GM23338 (cell line): ENCODE measurements around the gene STK11IP. TPM values are rescaled to one million over a fixed set of nuclear protein-coding genes. Genes with fewer than 3 reads are reported as not detected.

Source experiments
- ATAC-seq: fragments of 200-7000 bp; cut with Tn5 transposase; 3 replicates; pipeline ENCODE4 v1.9.1; 2020
- DNase-seq: peaks from one replicate; pipeline ENCODE4 v3.0.0-alpha.2; 2015; ENCODE audit warnings: low spot score
- H2AFZ ChIP-seq: fragments of 200-600 bp; sonication (generic); 2 replicates; pipeline ENCODE4 v1.8.0; 2016; ENCODE audit warnings: antibody characterized with exemption, mild to moderate bottlenecking, moderate library complexity
- H3F3A ChIP-seq: fragments of 200-600 bp; sonication (generic); replicated peaks from 2 replicates; pipeline ENCODE4 v1.8.0; 2017; ENCODE audit warnings: antibody characterized with exemption, mixed run types, low read depth
- H3K27ac ChIP-seq: fragments of 200-600 bp; sonication (generic); 2 replicates; pipeline ENCODE4 v1.6.1; 2016; ENCODE audit warnings: low read depth
- H3K27me3 ChIP-seq: fragments of 200-600 bp; sonication (generic); 2 replicates; pipeline ENCODE4 v1.8.0; 2016; ENCODE audit warnings: mild to moderate bottlenecking, mixed run types, moderate library complexity; ENCODE audit not compliant: insufficient read depth
- H3K36me3 ChIP-seq: fragments of 200-600 bp; sonication (generic); 2 replicates; pipeline ENCODE4 v1.8.0; 2016; ENCODE audit warnings: mild to moderate bottlenecking; ENCODE audit not compliant: insufficient read depth
- H3K4me1 ChIP-seq: fragments of 200-600 bp; sonication (generic); 2 replicates; pipeline ENCODE4 v1.8.0; 2016; ENCODE audit warnings: mild to moderate bottlenecking, moderate library complexity; ENCODE audit not compliant: insufficient read depth
- H3K4me2 ChIP-seq: fragments of 200-600 bp; sonication (generic); 2 replicates; pipeline ENCODE4 v1.7.1; 2017; ENCODE audit warnings: mixed run types
- H3K4me3 ChIP-seq: fragments of 200-600 bp; sonication (generic); 2 replicates; pipeline ENCODE4 v1.6.1; 2016; ENCODE audit warnings: mixed run types
- H3K79me2 ChIP-seq: fragments of 200-600 bp; sonication (generic); replicated peaks from 2 replicates; pipeline ENCODE4 v1.8.0; 2017; ENCODE audit warnings: mild to moderate bottlenecking; ENCODE audit not compliant: insufficient read depth
- H3K9me2 ChIP-seq: fragments of 200-600 bp; sonication (generic); 2 replicates; pipeline ENCODE4 v1.8.0; 2017; ENCODE audit not compliant: insufficient read depth
- H4K20me1 ChIP-seq: fragments of 200-600 bp; sonication (generic); replicated peaks from 2 replicates; pipeline ENCODE4 v1.8.0; 2017; ENCODE audit warnings: mild to moderate bottlenecking; ENCODE audit not compliant: insufficient read depth
- H3K27ac Mint-ChIP-seq: 2 replicates; pipeline ENCODE4 v1.8.0; 2020; ENCODE audit warnings: inconsistent platforms, mild to moderate bottlenecking, moderate library complexity, mixed read lengths
- H3K27me3 Mint-ChIP-seq: 3 replicates; pipeline ENCODE4 v1.8.0; 2022; ENCODE audit warnings: low read depth, mild to moderate bottlenecking, moderate library complexity, mixed read lengths, inconsistent platforms; ENCODE audit not compliant: insufficient read depth, poor library complexity
- H3K36me3 Mint-ChIP-seq: 3 replicates; pipeline ENCODE4 v1.8.0; 2021; ENCODE audit warnings: low read depth, mild to moderate bottlenecking, inconsistent platforms, moderate library complexity, mixed read lengths
- H3K4me1 Mint-ChIP-seq: 3 replicates; pipeline ENCODE4 v1.8.0; 2020; ENCODE audit warnings: mild to moderate bottlenecking, inconsistent platforms, mixed read lengths
- H3K4me3 Mint-ChIP-seq: 3 replicates; pipeline ENCODE4 v1.8.0; 2021; ENCODE audit warnings: moderate library complexity, mild to moderate bottlenecking, inconsistent platforms, mixed read lengths
- H3K9me3 Mint-ChIP-seq: 3 replicates; pipeline ENCODE4 v1.8.0; 2020; ENCODE audit warnings: moderate library complexity, mild to moderate bottlenecking, inconsistent platforms, mixed read lengths
- CREB1 ChIP-seq: fragments of 250-450 bp; sonication (Bioruptor Pico); IDR thresholded peaks from 2 replicates; pipeline ENCODE4 v1.5.0; 2020; ENCODE audit warnings: low read depth, mild to moderate bottlenecking, moderate library complexity
- CTCF ChIP-seq, 2 experiments: fragments of 200-600 bp in 1 of 2; sonication (generic) in 1 of 2; conservative IDR thresholded peaks; 2 replicates each; pipeline versions ENCODE4 v1.5.1 to v1.6.1; 2016 to 2017; ENCODE audit warnings: antibody characterized with exemption in 2 of 2, low read depth in 2 of 2, mild to moderate bottlenecking in 2 of 2, moderate library complexity in 1 of 2
- ETS1 ChIP-seq: IDR thresholded peaks from 2 replicates; pipeline ENCODE4 v1.6.1; 2016; ENCODE audit warnings: antibody characterized with exemption
- JUNB ChIP-seq: IDR thresholded peaks from one replicate; pipeline ENCODE4 v1.6.1; 2016; ENCODE audit warnings: antibody characterized with exemption; ENCODE audit not compliant: unreplicated experiment
- REST ChIP-seq: IDR thresholded peaks from one replicate; pipeline ENCODE4 v1.6.1; 2018; ENCODE audit warnings: antibody characterized with exemption; ENCODE audit not compliant: unreplicated experiment
- STAT1 ChIP-seq: IDR thresholded peaks from one replicate; pipeline ENCODE4 v1.6.1; 2016; ENCODE audit warnings: antibody characterized with exemption; ENCODE audit not compliant: unreplicated experiment
- ZNF114 ChIP-seq: fragments of 250-450 bp; sonication (Bioruptor Pico); IDR thresholded peaks from 2 replicates; pipeline ENCODE4 v1.5.0; 2020; ENCODE audit warnings: mild to moderate bottlenecking, moderate library complexity
- ZNF331 ChIP-seq: fragments of 250-450 bp; sonication (Bioruptor Pico); IDR thresholded peaks from 2 replicates; pipeline ENCODE4 v1.5.0; 2020; ENCODE audit warnings: low read depth, mild to moderate bottlenecking, moderate library complexity
- polyA plus RNA-seq: library from polyadenylated mRNA; unstranded; fragments of >200 nt; fragmentation: Nextera tagmentation; extraction: Ambion mirVana; gene quantifications from 2 replicates; pipeline ENCODE4 v1.2.1, GENCODE V29; 2016
- total RNA-seq: library from RNA; depleted of rRNA; stranded (reverse); fragments of >200 nt; shearing (Covaris generic); gene quantifications from 2 replicates; pipeline ENCODE4 v1.2.3, GENCODE V29; 2014

The STK11IP gene
- total and polyA plus RNA-seq, 2 experiments from 2014 or later, result 16.6 to 28.1 TPM

GRCh38 chr2:219581346-219581745 lies 16.3 kb upstream of the STK11IP start (continued):
- no peak for TF ChIP-seq ZNF331

- H3K36me3 Mint-ChIP-seq, result no peaks in the 10 kb centered on the region
- H3K4me3 ChIP-seq, result no peak overlapping the region
- ATAC-seq (no peak), DNase-seq (no peak)
- H3K4me1 ChIP-seq, result peaks cover 12% of the 10 kb centered on the region
- peaks cover 8% of the 10 kb centered on the region; the same call in 1 of the 2 replicates for H3K27me3 ChIP-seq
- H3K9me2 ChIP-seq, result no peaks in the 10 kb centered on the region
- H3K36me3 ChIP-seq, result no peaks in the 10 kb centered on the region
- no peak overlapping the region for H3K27ac ChIP-seq
- H3F3A ChIP-seq, result peaks cover 4% of the 10 kb centered on the region
- no peak overlapping the region for H3K4me2 ChIP-seq
- H3K79me2 ChIP-seq, result no peaks in the 10 kb centered on the region
- TF ChIP-seq JUNB (no peak), ZNF331 (no peak), ZNF114 (CRISPR knock-in tag) (no peak), CTCF (conservative IDR thresholded peaks at IDR 0.05; ENCODE audit: low read depth in 2 of 2) (no peak)
- H4K20me1 ChIP-seq, result no peaks in the 10 kb centered on the region
- no peak overlapping the region for H3K27ac Mint-ChIP-seq
- H2AFZ ChIP-seq, result no peak overlapping the region
- no peak overlapping the region for H3K4me3 Mint-ChIP-seq
- H3K9me3 Mint-ChIP-seq, result no peaks in the 10 kb centered on the region; the same call in 2 of the 3 replicates
- H3K4me1 Mint-ChIP-seq, result peaks cover 9% of the 10 kb centered on the region
- H3K27me3 Mint-ChIP-seq, result peaks cover 3% of the 10 kb centered on the region
Measured at GRCh38 chr2:219591091-219591490, 6.6 kb upstream of the STK11IP start.

- H3K9me3 Mint-ChIP-seq, result no peaks in the 10 kb centered on the region; the same call in 2 of the 3 replicates
- H3K36me3 Mint-ChIP-seq, result no peaks in the 10 kb centered on the region
- no peaks in the 10 kb centered on the region for H3K36me3 ChIP-seq
- H3K27me3 Mint-ChIP-seq, result peaks cover 2% of the 10 kb centered on the region
- no peak overlapping the region for H3K4me3 ChIP-seq
- peaks cover 17% of the 10 kb centered on the region for H3K4me1 Mint-ChIP-seq
- ATAC-seq (no peak), DNase-seq (no peak)
- H3K4me2 ChIP-seq, result no peak overlapping the region
- H3K27me3 ChIP-seq, result no peaks in the 10 kb centered on the region
- no peak overlapping the region for H3K4me3 Mint-ChIP-seq
- no peaks in the 10 kb centered on the region for H3K9me2 ChIP-seq
- no peaks in the 10 kb centered on the region for H4K20me1 ChIP-seq
- H3K4me1 ChIP-seq, result peaks cover 18% of the 10 kb centered on the region
- H3K27ac ChIP-seq, result no peak overlapping the region
- H3K27ac Mint-ChIP-seq, result no peak overlapping the region
- H3F3A ChIP-seq, result peaks cover 4% of the 10 kb centered on the region
- no peaks in the 10 kb centered on the region for H3K79me2 ChIP-seq
- peak overlapping the region; percentile 59; the same call in 1 of the 2 replicates for H2AFZ ChIP-seq
- TF ChIP-seq CREB1 (no peak), REST (no peak), STAT1 (no peak), ETS1 (no peak), ZNF331 (no peak)
Measured at GRCh38 chr2:219592736-219593135, 4.9 kb upstream of the STK11IP start.
